Fibroblast of the aortic adventitia (primary cell): Measurements from ENCODE around the gene ALDH8A1. TPM values are rescaled to one million over a fixed set of nuclear protein-coding genes. Genes with fewer than 3 reads are reported as not detected.

Source experiments
- DNase-seq: peaks from one replicate; pipeline ENCODE4 v3.0.0-alpha.2; 2010; ENCODE audit warnings: low read depth
- H3K4me3 ChIP-seq: 2 replicates; pipeline ENCODE4 v1.5.1; 2011; ENCODE audit warnings: low read depth, mild to moderate bottlenecking, control low read depth, low read length, moderate library complexity
- CTCF ChIP-seq: IDR thresholded peaks from 2 replicates; pipeline ENCODE4 v1.5.1; 2011; ENCODE audit warnings: mild to moderate bottlenecking, low read length, control low read depth, inconsistent platforms; ENCODE audit not compliant: insufficient read depth
- total RNA-seq: library from RNA; depleted of rRNA; stranded (reverse); fragments of >200 nt; gene quantifications from 2 replicates; pipeline ENCODE4 v1.2.3, GENCODE V29; 2012; ENCODE audit warnings: low replicate concordance

The ALDH8A1 gene
- total RNA-seq, 1 donor, result 0.09 TPM

- no peak for TF ChIP-seq CTCF
- peak; percentile 63 for DNase-seq
- H3K4me3 ChIP-seq, result no peak overlapping the region
Measured at GRCh38 chr6:134880487-134881190, 69.3 kb downstream of the ALDH8A1 start.

- H3K4me3 ChIP-seq, result no peak overlapping the region
- TF ChIP-seq CTCF, result no peak
- DNase-seq, result no peak
Measured at GRCh38 chr6:134878136-134878535, 71.8 kb downstream of the ALDH8A1 start.

- no peak overlapping the region for H3K4me3 ChIP-seq
- peak; percentile 46 for DNase-seq
- no peak for TF ChIP-seq CTCF
Measured at GRCh38 chr6:134875367-134875766, 74.5 kb downstream of the ALDH8A1 start.

GRCh38 chr6:134873500-134874388 is 76.2 kb downstream of the ALDH8A1 start:
- no peak for DNase-seq
- no peak for TF ChIP-seq CTCF
- no peak overlapping the region for H3K4me3 ChIP-seq

- no peak overlapping the region for H3K4me3 ChIP-seq
- TF ChIP-seq CTCF, result no peak
- DNase-seq, result peak; percentile 35
Measured at GRCh38 chr6:134870677-134871498, 79.0 kb downstream of the ALDH8A1 start.

GRCh38 chr6:134868812-134869211 is 81.1 kb downstream of the ALDH8A1 start:
- no peak overlapping the region for H3K4me3 ChIP-seq

More at GRCh38 chr6:134868812-134869211, 81.1 kb downstream of the ALDH8A1 start:
- no peak for DNase-seq
- no peak for TF ChIP-seq CTCF

Other genes with a start within 250 kb of the ALDH8A1 start
- gene HBS1L, start 104.7 kb upstream of the ALDH8A1 start, total RNA-seq, result 141 and 158 TPM in 2 replicates
- gene MYB, start 231.2 kb upstream of the ALDH8A1 start, total RNA-seq, result 0.54 and 1.6 TPM in 2 replicates